Hepatic stellate cell (primary cell): ENCODE results near the gene GHR.

Experiments
- DNase-seq: peaks from one replicate; pipeline ENCODE4 v3.0.0; 2011; ENCODE audit warnings: low spot score

GHR gene

DNA sequence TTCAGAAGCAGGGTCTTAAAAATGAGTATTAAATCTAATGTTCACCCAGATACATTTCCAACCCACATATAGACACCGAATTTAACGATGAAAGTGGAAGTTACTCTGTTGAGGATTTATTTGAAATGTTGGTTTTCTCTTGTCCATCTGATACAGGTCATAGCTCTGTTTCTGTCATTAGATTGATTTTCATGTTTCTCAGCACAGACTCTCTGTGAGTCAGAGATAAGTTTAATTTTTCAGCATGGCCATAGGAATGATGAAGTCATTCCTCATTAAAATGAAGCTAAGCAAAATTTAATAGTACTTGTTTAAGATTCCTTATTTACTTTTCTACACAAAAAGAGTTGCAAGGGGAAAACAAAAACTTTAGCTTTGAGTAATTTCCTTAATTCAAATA lies 38.8 kb downstream of the GHR start:
- DNase-seq: no peak

GRCh38 chr5:42467572-42467971 lies 44.3 kb downstream of the GHR start:
- DNase-seq: no peak

- DNase-seq: no peak
Observed at GRCh38 chr5:42467981-42468524, 44.8 kb downstream of the GHR start.

DNA sequence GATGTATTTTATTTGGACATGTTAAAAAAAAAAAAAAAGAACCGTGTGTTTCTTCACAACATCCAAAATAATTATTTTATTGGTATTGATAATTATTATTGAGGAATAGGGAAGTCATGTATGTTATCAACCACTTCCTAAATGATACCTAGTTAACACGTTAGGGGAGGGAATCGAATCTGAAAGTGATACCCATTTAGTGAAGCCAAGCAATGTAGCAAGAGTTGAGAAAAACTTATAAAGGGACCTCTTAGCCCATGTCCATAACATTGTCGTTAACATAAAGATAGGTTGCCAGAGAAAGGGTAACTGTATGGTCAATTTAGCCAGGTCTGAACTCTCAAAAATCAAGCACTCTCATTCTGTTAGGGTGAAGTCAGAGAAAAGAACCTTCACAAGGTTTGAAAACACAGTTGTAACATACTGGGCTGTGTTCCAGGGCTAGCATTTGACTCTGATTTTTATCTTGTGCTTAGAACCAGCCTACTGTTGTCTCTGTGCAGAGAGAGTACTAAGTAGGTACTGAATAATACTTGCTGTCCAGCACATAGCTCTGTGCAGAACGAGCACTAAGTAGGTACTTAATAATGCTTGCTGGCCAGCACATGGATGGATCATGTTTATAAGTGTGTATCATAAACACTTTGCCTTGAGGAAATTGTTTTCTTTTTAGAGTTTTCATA lies 60.4 kb downstream of the GHR start:
- no peak for DNase-seq

GRCh38 chr5:42487077-42487476 lies 63.8 kb downstream of the GHR start:
- no peak for DNase-seq

GRCh38 chr5:42487821-42488220 lies 64.6 kb downstream of the GHR start:
- DNase-seq: no peak

GRCh38 chr5:42490831-42491230 lies 67.6 kb downstream of the GHR start:
- DNase-seq: no peak

DNA sequence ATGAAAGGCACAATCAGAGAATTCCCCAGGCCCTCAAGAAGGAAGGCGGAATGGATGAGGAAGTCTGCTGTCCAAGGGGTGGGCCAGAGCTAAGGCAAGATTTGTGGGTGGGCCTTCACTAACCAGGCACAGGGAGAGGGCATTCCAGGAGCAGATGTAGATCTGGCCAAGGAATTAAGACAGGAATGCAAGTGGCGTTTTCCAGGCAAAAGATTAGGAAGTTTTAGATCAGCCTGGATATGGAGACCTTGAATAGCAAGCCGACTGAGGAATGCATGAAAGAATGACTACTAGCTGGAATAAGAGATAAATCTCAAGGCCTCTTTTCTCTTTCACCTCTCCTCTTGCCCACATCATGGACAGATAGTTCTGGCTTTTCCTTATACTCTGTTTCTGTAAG lies 68.5 kb downstream of the GHR start:
- no peak for DNase-seq

GRCh38 chr5:42492974-42493373 lies 69.7 kb downstream of the GHR start:
- DNase-seq: no peak

DNA sequence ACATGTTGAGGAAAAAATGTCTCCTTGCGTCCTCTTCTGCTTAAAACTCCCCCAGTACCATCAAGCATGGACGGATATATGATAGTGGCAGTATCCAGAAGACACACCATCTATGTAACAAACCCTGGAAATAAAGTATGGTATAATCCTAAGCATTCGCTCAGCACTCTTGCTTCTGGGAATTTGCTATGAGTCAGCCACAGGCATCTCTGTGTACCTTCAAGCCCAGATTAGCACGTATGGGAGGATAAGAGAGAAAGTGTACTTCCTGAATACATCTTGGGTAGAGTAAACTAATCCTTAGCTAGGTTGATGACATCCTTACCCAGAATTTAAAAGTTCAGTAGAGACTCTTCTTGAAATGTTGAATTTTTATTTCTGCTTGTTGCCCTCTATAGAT lies 71.2 kb downstream of the GHR start:
- no peak for DNase-seq

DNA sequence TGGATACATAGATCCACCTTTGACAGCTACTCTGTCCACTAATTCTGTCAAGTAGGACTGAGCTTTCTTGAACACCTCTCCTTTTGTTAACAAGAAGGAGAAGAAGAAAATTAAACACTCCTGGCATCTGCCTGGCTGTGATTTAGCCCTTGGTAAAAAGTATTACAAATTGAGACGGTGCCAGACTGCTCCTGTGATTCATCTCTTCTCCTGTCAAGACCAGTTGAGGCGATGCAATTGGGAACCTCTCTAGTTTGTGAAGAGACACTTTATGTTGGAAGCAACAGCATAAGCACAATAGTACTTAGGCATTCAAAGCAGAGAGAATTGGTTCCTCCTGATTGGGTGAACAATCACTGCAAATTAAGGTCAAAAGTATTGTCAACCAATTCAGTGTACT lies 72.7 kb downstream of the GHR start:
- DNase-seq: no peak

GRCh38 chr5:42496397-42497156 lies 73.3 kb downstream of the GHR start:
- DNase-seq: no peak

GRCh38 chr5:42498000-42498399 lies 74.8 kb downstream of the GHR start:
- no peak for DNase-seq

- no peak for DNase-seq
Observed at GRCh38 chr5:42499016-42499415, 75.8 kb downstream of the GHR start.

GRCh38 chr5:42500003-42500599 lies 76.9 kb downstream of the GHR start:
- DNase-seq: no peak

DNA sequence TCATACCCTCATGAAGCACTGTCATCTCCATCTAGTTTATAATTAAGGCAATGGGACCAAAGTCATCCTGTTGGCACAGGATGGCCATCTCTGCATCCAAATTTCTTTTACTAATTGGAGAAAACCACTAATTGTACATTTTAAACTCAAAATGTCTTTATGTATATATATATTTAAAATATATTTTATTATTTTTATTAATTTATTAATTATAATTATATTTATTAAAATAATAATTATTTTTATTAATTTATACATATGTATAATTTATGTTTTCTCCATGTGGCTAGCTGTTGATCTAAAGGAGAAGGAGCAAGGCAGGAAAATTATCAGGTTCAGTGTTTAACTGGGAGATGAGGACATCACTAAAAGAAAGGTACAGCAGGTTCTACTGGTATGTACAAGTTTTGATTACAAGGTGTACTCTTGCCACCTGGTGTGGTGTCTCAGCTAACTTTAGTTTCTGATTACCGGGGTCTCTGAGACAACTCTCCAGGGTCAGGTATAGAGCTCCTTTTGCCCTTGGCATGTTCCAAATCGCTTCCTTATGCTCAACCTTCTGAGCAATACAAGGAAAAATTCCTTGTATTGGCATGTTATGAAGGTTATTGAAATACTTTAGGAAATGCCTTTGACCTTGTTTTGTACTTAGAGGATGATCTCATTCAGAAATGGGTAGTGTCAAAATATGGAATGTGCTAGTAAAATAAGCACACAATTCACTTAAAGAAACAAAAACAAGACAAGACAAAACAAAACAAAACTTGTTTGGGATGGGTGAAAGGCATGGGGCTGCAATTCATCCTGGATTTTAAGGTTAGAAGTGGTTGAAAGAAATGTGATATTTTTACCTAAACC lies 79.6 kb downstream of the GHR start:
- no peak for DNase-seq

GRCh38 chr5:42506662-42507061 lies 83.4 kb downstream of the GHR start:
- no peak for DNase-seq

DNA sequence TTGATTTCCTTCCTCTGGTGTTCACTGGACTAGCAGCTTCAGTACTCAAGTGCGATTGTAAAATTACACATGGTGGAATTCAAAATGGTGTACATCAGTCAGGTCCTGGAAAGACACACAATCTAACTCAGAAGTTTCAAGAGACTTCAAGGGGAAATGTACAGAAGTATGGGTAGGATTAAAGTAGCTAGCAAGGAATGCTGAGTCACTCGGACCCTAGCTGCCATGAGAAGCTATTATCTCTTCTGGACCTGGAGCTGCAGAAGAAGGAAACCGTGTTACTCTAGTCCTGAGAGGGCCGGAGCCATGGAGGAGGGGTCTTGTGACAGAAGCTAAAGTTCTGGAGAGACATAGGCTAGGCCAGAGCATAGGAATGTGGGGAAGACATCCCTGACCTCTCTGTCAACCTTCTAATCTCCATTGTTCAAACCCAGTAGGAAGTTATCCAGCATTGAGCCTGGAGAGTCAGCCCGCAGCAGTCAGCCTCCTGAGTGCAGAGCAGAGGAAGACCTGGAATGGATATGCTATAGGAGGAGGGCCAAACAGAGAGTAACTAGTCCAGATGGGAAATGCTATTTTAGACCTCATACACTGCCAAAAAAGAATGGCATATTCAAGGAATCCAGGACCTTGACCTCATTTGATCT lies 84.3 kb downstream of the GHR start:
- DNase-seq: no peak

- DNase-seq: no peak
Observed at GRCh38 chr5:42513246-42513645, 90.0 kb downstream of the GHR start.

DNA sequence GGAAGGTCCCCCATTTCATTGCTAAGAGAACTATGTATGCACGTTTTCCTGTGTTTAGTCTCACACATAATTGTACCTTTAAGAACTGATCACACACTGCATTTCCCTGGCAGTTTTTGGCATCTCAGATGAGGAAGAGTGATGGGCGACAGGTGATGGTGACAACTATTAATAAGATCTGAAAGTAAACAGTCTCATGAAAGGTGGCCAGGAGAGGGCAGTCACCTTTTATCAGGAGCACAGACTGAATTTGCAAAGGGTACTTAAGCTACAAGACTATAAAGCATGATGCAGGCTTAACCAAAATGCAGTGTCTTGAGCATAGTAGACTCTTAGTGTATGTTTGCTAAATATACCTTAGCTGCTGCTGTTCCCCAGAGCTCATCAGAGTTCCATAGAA lies 91.5 kb downstream of the GHR start:
- DNase-seq: no peak

- no peak for DNase-seq
Observed at GRCh38 chr5:42515504-42515903, 92.3 kb downstream of the GHR start.
